ENCODE results near the gene SLC25A11. TPM values are rescaled to one million over a fixed set of nuclear protein-coding genes. Genes with fewer than 3 reads are reported as not detected.

SLC25A11 gene
- total and polyA plus RNA-seq, 2 donors (not counting 3 experiments of a cell fraction or from before 2014, with no cell fraction given): 58.2 to 95.2 TPM

DNA sequence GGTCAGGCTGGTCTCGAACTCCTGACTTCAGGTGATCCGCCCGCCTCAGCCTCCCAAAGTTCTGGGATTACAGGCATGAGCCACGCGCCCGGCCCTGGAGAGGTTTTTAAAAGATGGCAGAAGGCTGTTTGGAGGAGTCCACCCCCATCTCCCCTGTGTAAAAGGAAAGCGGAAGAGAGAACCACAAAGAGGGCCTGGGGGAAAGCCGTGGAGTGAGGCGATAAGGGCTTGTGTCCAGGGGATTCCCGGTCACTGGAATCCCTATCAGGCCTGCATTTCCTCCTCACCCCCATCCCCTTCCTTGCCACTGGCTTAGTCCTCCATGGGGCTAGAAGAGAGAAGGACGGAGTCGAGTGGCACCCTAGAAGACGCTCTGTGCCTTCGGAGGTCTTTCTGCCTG, 7.9 kb downstream of the SLC25A11 start, which contains the start of gene GP1BA:
GP1BA (plus strand) TSS at position 315 of the 400 bp plus-strand sequence. CDS start 328 bp downstream, outside the sequence.
- Histone ChIP-seq H3K9me3 (replicated peaks; ENCODE audit: control insufficient read depth, insufficient read depth, low read length) (no peaks in the 10 kb centered on the region), H3K9me1 (replicated peaks; ENCODE audit: control insufficient read depth, extremely low read depth, insufficient read depth, low read length) (no peaks in the 10 kb centered on the region), H3K36me3 (ENCODE audit: control insufficient read depth in 2 of 2, extremely low read depth in 1 of 2, insufficient read depth in 2 of 2, low read length in 2 of 2) (peaks cover 0 to 6% of the 10 kb centered on the region in 2 experiments), H2AFZ (ENCODE audit: low read depth, low read length) (no peak within 1 kb of the TSS), H3K4me1 (ENCODE audit: control insufficient read depth, extremely low read depth, insufficient read depth, low read length) (peaks cover 7% of the 10 kb centered on the region), H3K4me2 (ENCODE audit: insufficient read depth, low read length) (no peak within 1 kb of the TSS), H3K4me3 (replicated peaks in 1 of 3; ENCODE audit: insufficient read depth in 1 of 3, low read depth in 1 of 3, low read length in 3 of 3) (no peak within 1 kb of the TSS), H3K79me2 (ENCODE audit: control insufficient read depth, insufficient read depth, low read length) (no peaks in the 10 kb centered on the region), H3K27me3 (ENCODE audit: control insufficient read depth in 2 of 2, insufficient read depth in 2 of 2, low read length in 2 of 2) (no peaks in the 10 kb centered on the region), H4K20me1 (replicated peaks; ENCODE audit: control insufficient read depth, extremely low read depth, insufficient read depth, low read length) (no peaks in the 10 kb centered on the region), H3K27ac (ENCODE audit: insufficient read depth, low read depth, low read length) (no peak within 1 kb of the TSS), H3K9ac (replicated peaks; ENCODE audit: extremely low read depth, insufficient read depth, low read length) (no peak within 1 kb of the TSS)
- no peak for TF ChIP-seq EZH2 (IDR thresholded peaks at IDR 0.05; ENCODE audit: borderline replicate concordance, low read depth, low read length, severe bottlenecking)
- no peak for TF ChIP-seq JUN (IDR thresholded peaks at IDR 0.05; ENCODE audit: borderline replicate concordance, insufficient read depth, insufficient read length, low read depth)
- TF ChIP-seq POLR2AphosphoS5 (IDR thresholded peaks at IDR 0.05; ENCODE audit: insufficient read depth, low read depth, low read length): no peak
- no peak for TF ChIP-seq MYC (IDR thresholded peaks at IDR 0.05; ENCODE audit: low read depth, low read length)
- TF ChIP-seq GATA2 (IDR thresholded peaks at IDR 0.05; ENCODE audit: insufficient read depth, insufficient read length, low read depth, low read length): no peak
- TF ChIP-seq, protein P1, sequence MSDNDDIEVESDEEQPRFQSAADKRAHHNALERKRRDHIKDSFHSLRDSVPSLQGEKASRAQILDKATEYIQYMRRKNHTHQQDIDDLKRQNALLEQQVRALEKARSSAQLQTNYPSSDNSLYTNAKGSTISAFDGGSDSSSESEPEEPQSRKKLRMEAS (IDR thresholded peaks at IDR 0.05; ENCODE audit: insufficient read depth, insufficient read length): no peak
- TF ChIP-seq, protein P2, sequence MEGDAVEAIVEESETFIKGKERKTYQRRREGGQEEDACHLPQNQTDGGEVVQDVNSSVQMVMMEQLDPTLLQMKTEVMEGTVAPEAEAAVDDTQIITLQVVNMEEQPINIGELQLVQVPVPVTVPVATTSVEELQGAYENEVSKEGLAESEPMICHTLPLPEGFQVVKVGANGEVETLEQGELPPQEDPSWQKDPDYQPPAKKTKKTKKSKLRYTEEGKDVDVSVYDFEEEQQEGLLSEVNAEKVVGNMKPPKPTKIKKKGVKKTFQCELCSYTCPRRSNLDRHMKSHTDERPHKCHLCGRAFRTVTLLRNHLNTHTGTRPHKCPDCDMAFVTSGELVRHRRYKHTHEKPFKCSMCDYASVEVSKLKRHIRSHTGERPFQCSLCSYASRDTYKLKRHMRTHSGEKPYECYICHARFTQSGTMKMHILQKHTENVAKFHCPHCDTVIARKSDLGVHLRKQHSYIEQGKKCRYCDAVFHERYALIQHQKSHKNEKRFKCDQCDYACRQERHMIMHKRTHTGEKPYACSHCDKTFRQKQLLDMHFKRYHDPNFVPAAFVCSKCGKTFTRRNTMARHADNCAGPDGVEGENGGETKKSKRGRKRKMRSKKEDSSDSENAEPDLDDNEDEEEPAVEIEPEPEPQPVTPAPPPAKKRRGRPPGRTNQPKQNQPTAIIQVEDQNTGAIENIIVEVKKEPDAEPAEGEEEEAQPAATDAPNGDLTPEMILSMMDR (IDR thresholded peaks at IDR 0.05; ENCODE audit: extremely low read depth in 1 of 2, insufficient read depth in 1 of 2, low read depth in 1 of 2, low read length in 2 of 2): no peak
- no peak for TF ChIP-seq FOS (IDR thresholded peaks at IDR 0.05; ENCODE audit: borderline replicate concordance, insufficient read depth, low read length)
- TF ChIP-seq POLR2A (IDR thresholded peaks at IDR 0.05; ENCODE audit: low read depth, low read length): no peak
- POLR2A ChIA-PET: no interaction called here
- dilution Hi-C loops (cut with MboI; ENCODE audit: extremely low pct_ligation_motif_present, low sequenced_read_pairs): no loop called here
- intact Hi-C loops (cut with micrococcal nuclease): no loop called here
- DNase-seq (ENCODE audit: low read depth, low spot score): no peak
- no peak for FAIRE-seq
- CTCF ChIA-PET: interaction anchor here (1.2 kb wide), 1 partner anchor 23 kb away, joined by 3 read pairs; no protein-coding TSS in a partner anchor
- BruUV-seq (replicated peaks): no TSS peak
